Measurements from ENCODE around the gene DPH6. TPM values are rescaled to one million over a fixed set of nuclear protein-coding genes. Genes with fewer than 3 reads are reported as not detected.
"Not testable (repeated sequence)": the region's sequence is repeated elsewhere in the genome, so short reads cannot be mapped to it uniquely, and the experiment has no call there.

Gene DPH6, protein sequence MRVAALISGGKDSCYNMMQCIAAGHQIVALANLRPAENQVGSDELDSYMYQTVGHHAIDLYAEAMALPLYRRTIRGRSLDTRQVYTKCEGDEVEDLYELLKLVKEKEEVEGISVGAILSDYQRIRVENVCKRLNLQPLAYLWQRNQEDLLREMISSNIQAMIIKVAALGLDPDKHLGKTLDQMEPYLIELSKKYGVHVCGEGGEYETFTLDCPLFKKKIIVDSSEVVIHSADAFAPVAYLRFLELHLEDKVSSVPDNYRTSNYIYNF
- total RNA-seq (ENCODE audit: unreplicated experiment), result 14.2 TPM
- long read RNA-seq, partial matches to known transcripts, result 0 of 4 reads
- long read RNA-seq, other reads (novel, unspliced or antisense), result 1 of 4 reads

DNA sequence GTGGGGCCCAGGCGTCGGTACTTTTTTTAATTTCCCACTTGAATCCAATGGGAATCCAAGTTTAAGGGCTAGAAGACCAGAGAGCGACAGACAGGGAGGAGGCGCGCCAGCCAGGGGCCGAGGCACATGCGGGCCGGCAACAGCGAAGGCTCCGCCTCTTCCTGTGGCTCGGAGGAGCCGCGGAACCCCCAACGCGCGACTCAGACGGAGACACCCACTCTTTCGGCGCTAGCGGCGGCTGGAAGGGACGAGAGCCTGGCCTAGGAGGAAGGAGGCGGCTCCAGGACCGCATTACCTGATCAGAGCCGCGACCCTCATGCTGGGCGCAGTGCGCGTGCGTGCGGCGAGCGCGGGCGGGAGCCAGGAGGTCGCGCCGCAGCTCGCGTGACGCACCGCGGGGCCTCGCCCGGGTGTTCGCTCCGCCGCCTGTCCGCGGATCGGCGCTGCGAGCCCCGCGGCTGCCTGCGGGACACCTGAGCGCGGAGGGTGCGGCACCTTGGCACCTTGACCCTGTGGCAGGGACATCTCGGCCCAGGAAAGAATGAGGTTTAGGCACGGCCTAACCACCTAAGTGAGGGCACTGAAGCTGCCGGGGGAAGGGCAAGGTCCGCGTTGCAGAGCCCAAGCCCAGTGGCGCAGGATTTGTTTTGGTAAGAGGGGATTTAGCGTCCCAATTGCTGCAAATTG, at the start of gene DPH6:
DPH6 (minus strand) TSS at position 342 of the 687 bp plus-strand sequence; CDS start at position 318, 24 bp downstream.
- H3K4me3 Mint-ChIP-seq (ENCODE audit: unreplicated experiment), result peak within 1 kb of the TSS; percentile 96
- H3K27me3 Mint-ChIP-seq (ENCODE audit: unreplicated experiment), result no peaks in the 10 kb centered on the region
- peaks cover 10% of the 10 kb centered on the region for H3K9me3 Mint-ChIP-seq (ENCODE audit: unreplicated experiment)
- peak; percentile 84 for DNase-seq
- TF ChIP-seq CTCF (IDR thresholded peaks at IDR 0.05; ENCODE audit: partially characterized antibody, unreplicated experiment), result no peak
- no peaks in the 10 kb centered on the region for H3K36me3 Mint-ChIP-seq (ENCODE audit: unreplicated experiment)
- H3K27ac Mint-ChIP-seq (ENCODE audit: unreplicated experiment), result peak within 1 kb of the TSS; percentile 96
- peaks cover 12% of the 10 kb centered on the region for H3K4me1 Mint-ChIP-seq (ENCODE audit: low read depth, unreplicated experiment)

- DNase-seq, result no peak
- Mint-ChIP-seq H3K27me3 (ENCODE audit: unreplicated experiment) (no peaks in the 10 kb centered on the region), H3K36me3 (ENCODE audit: unreplicated experiment) (peaks cover 4% of the 10 kb centered on the region), H3K9me3 (ENCODE audit: unreplicated experiment) (peaks cover 3% of the 10 kb centered on the region), H3K4me3 (ENCODE audit: unreplicated experiment) (no peak overlapping the region), H3K4me1 (ENCODE audit: low read depth, unreplicated experiment) (no peaks in the 10 kb centered on the region), H3K27ac (ENCODE audit: unreplicated experiment) (no peak overlapping the region)
- no peak for TF ChIP-seq CTCF (IDR thresholded peaks at IDR 0.05; ENCODE audit: partially characterized antibody, unreplicated experiment)
These were observed 49.7 kb upstream of the DPH6 start for GRCh38 chr15:35595656-35596055.

- not testable (repeated sequence) for H3K27ac Mint-ChIP-seq (ENCODE audit: unreplicated experiment); H3K36me3 Mint-ChIP-seq (ENCODE audit: unreplicated experiment); H3K9me3 Mint-ChIP-seq (ENCODE audit: unreplicated experiment); H3K4me1 Mint-ChIP-seq (ENCODE audit: low read depth, unreplicated experiment); H3K27me3 Mint-ChIP-seq (ENCODE audit: unreplicated experiment); DNase-seq; H3K4me3 Mint-ChIP-seq (ENCODE audit: unreplicated experiment)
These were observed 46.0 kb upstream of the DPH6 start for GRCh38 chr15:35591987-35592386.

DNA sequence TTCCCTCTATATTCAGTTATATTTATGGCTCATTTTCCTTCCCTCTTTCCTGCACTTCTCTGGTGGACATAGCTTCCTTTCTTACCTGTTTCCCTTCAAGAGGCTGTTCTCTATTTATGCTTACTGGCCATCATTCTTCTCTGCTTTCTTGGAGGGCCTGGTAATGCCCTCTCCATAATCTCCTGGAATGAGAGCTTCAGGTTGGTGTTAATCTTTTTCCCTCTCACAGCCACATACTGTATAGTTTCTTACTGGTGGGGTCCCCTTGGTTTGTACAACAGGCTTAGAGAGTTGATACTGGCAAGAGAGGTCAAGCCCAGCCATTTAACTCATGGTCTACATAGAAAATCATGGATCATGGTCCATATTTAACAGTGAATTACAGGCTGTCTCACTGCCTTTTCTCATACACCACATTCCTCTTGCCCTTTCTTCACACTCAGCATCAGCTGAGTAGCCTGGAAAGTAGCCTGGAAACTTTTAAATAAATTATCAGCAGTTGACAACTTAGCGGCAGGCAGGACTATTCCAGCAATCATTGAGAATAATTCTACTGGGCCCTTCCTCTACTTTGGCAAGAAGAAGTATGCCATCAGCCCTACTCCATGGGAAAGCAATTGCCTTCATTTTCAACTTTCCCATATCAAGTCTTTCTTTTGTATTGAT, 38.0 kb upstream of the DPH6 start:
- Mint-ChIP-seq H3K27ac (ENCODE audit: unreplicated experiment) (no peak overlapping the region), H3K9me3 (ENCODE audit: unreplicated experiment) (no peaks in the 10 kb centered on the region), H3K4me1 (ENCODE audit: low read depth, unreplicated experiment) (peaks cover 13% of the 10 kb centered on the region), H3K4me3 (ENCODE audit: unreplicated experiment) (no peak overlapping the region), H3K27me3 (ENCODE audit: unreplicated experiment) (no peaks in the 10 kb centered on the region), H3K36me3 (ENCODE audit: unreplicated experiment) (no peaks in the 10 kb centered on the region)
- no peak for DNase-seq
- TF ChIP-seq CTCF (IDR thresholded peaks at IDR 0.05; ENCODE audit: partially characterized antibody, unreplicated experiment), result no peak

DNA sequence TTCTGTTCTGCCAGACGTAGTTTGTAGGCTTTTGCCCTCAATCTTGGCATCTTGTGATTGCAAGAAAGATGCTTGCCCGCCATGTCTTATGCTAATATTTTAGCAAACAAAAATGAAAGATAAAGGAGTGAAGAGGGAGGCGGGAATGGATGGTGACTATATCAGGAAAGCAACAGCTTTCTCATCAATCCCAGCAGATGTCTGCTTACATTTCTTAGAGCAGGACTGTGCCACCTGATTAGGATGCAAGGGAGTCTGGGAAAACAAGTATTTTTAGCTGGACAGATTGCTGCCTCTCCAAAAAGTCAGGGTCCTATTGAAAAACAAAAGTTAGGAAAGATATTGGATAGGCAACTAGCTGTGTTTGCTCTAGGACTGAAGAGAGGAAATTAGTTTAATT, 34.6 kb upstream of the DPH6 start:
- H3K27me3 Mint-ChIP-seq (ENCODE audit: unreplicated experiment), result no peaks in the 10 kb centered on the region
- no peak for TF ChIP-seq CTCF (IDR thresholded peaks at IDR 0.05; ENCODE audit: partially characterized antibody, unreplicated experiment)
- H3K4me1 Mint-ChIP-seq (ENCODE audit: low read depth, unreplicated experiment), result peaks cover 13% of the 10 kb centered on the region
- H3K36me3 Mint-ChIP-seq (ENCODE audit: unreplicated experiment), result no peaks in the 10 kb centered on the region
- no peaks in the 10 kb centered on the region for H3K9me3 Mint-ChIP-seq (ENCODE audit: unreplicated experiment)
- no peak for DNase-seq
- no peak overlapping the region for H3K27ac Mint-ChIP-seq (ENCODE audit: unreplicated experiment)
- H3K4me3 Mint-ChIP-seq (ENCODE audit: unreplicated experiment), result no peak overlapping the region
